GM21381 (cell line): ENCODE data around the gene METTL13.

Experiments
- ATAC-seq: cut with Tn5 transposase; IDR thresholded peaks from one replicate; pipeline ENCODE4 v1.9.1; 2021; ENCODE audit warnings: mild to moderate bottlenecking, moderate library complexity; ENCODE audit not compliant: unreplicated experiment

METTL13 gene, protein sequence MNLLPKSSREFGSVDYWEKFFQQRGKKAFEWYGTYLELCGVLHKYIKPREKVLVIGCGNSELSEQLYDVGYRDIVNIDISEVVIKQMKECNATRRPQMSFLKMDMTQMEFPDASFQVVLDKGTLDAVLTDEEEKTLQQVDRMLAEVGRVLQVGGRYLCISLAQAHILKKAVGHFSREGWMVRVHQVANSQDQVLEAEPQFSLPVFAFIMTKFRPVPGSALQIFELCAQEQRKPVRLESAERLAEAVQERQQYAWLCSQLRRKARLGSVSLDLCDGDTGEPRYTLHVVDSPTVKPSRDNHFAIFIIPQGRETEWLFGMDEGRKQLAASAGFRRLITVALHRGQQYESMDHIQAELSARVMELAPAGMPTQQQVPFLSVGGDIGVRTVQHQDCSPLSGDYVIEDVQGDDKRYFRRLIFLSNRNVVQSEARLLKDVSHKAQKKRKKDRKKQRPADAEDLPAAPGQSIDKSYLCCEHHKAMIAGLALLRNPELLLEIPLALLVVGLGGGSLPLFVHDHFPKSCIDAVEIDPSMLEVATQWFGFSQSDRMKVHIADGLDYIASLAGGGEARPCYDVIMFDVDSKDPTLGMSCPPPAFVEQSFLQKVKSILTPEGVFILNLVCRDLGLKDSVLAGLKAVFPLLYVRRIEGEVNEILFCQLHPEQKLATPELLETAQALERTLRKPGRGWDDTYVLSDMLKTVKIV

DNA sequence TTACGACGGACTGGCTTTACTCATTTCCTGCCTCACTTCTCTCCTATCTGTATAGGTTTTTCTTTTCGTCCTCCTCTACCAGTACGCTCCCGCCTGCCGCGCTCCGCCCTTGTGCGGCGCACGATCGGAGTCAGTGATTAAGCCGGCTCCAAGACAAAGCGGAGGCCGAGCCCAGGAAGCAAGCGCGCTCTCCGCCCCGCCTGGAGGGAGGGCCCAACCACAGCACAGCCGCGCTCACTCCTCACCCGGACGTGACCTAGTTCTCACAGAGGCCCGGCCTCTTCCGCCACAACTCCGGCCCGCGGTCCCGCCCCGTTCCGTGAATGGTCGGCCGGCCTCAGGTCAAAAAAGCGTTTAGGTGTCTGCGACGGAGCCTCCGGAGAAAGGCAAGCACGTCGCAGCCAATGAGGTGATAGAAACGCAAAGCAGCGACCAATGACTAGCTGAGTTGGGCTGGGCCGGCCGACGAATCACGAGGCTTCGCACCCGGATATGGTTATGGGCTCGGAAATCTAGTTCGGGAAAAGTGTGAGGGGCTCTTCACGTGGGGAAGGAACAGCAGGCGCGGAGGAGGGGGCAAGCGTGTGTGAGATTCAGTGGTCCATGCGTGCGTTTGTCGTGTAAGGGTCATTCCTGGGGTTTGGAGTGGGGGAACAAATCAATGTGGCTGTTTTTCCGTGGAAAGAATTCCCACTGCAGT is at the start of gene METTL13:
METTL13 (plus strand) TSS at position 485 of the 700 bp plus-strand sequence. CDS start 308 bp downstream, outside the sequence.
- ATAC-seq: peak; percentile 99

GRCh38 chr1:171736196-171736595 is 45.3 kb upstream of the METTL13 start:
- no peak for ATAC-seq

- ATAC-seq: no peak
These were observed 42.5 kb upstream of the METTL13 start for GRCh38 chr1:171738911-171739310.

- no peak for ATAC-seq
These were observed 41.8 kb upstream of the METTL13 start for GRCh38 chr1:171739656-171740055.

DNA sequence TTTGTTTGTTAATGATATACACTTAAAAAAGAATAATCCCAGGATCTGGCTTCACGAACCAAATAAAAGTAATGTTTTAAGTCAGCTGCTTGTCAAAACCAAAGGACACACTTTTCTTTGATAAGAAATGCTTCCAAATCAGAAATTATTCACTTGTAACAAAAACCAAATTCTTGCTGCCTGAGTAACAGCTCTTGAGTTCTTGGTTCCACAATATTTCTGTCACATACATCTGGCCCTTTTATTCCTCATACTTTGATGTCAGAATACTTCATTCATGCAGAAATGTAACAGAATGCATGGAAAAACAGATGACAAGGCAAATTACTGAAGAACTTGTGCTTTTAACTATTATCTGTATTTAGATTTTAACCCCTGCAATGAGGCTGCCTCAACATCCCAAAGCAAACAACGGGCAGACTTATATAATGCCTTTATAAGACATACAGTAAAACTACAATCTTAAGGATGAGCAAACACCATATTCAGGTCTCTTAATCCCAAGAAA is 41.0 kb upstream of the METTL13 start:
- no peak for ATAC-seq

GRCh38 chr1:171740987-171741871 is 40.2 kb upstream of the METTL13 start:
- ATAC-seq: peak; percentile 26

GRCh38 chr1:171741872-171742576 is 39.4 kb upstream of the METTL13 start, which contains the start of gene VAMP4:
Gene VAMP4, minus strand, starts transcription at chr1:171742065. Its CDS starts 3,651 bp downstream, at chr1:171738414.
- peak; percentile 90 for ATAC-seq

DNA sequence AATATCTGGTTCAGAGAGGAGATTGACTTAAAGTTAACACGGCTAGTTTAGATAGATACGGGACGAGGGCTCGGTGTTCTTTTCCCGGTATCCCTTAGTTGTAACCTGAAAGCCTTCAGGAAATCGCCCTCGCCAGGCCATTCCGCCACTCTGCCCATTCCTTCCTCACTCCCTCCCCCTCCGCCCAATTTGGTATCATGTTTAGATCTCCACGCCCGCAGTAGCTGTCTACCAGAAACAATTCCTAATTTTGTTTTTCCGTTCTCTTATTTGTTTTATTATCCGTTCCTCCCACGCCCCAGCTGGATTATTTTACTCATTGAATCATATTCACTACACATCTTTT is 38.9 kb upstream of the METTL13 start:
- ATAC-seq: peak; percentile 8

GRCh38 chr1:171743081-171743870 is 38.2 kb upstream of the METTL13 start:
- no peak for ATAC-seq

GRCh38 chr1:171744986-171745385 is 36.5 kb upstream of the METTL13 start:
- ATAC-seq: no peak

DNA sequence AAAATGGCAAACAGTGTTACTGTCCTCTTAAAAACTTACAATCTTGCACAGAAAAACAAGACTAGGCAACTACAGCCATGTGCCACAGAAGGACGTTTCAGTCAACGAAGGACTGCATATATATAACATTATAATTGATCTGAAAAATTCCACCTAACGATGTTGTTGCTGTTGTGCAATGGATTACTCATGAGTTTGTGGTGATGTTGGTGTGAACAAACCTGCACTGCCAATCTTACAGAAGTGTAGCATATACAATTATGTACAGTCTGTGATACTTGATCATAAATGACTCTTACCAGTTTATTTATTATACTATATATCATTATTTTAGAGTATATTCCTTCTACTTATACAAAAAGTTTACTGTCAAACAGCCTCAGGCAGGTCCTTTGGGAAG is 32.8 kb upstream of the METTL13 start:
- ATAC-seq: no peak

DNA sequence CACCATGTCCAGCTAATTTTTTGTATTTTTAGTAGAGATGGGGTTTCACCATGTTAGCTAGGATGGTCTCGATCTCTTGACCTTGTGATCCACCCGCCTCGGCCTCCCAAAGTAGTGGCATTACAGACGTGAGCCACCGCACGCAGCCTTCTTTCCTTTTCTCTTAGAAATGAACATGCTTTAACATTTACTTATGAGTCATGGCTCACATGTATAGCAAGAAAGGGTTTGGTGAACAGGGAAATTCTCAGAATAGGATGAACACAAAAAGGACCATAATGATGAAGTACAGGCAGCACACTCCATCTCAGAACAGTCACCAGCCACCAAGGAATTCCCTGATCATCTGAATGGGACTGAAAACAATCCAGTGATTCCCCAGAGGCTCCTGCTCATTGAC is 30.2 kb upstream of the METTL13 start:
- no peak for ATAC-seq

DNA sequence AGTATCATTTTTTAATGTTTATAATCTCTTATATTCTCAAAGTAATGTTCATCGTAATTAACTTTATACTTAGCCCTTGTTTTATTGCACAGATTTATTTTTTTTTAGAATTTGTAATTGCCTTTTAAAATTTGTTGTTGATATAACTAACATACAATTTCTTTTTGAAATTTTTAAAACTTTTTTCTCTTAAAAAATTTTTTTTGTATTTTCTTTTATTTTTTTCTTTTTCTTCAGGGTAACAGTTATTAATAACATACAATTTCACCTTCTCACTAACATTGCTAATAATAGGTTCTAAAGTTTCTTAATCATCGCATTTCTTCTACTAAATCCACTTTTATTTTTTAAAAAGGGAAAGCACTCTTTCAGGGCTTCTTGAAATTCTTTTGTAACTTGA is 28.3 kb upstream of the METTL13 start:
- ATAC-seq: no peak

DNA sequence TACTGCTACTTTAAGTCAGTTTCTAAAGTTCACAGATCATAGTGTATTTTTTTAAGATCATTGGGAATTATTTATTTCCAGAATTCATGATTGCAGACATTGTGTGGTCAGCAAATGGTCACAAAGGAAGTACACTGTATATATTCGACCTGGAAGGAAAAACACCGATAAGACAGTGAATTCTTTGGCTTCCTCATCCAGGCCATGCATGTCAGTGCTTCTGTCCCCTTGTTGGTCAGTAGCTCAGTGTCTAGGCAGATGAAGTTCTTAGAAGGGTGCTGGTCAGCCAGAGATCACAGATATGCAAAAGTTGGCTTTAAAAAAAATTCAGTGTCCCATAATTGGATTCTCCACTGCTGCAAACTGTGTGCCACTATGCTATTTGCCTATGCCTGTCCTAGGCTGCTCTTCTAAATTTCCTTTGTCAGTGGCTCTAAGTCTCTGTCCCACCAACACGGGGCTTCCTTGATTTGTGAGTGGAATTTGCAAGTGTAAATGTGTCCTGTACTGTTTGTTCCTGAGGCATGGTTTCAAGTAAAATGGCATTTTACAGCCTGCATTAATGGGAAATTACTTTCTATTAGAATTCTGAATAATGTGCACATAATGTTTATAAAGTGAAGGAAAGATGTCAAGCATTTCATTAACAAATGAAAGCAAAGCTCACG is 27.6 kb upstream of the METTL13 start:
- ATAC-seq: no peak

GRCh38 chr1:171754353-171754705 is 27.1 kb upstream of the METTL13 start:
- no peak for ATAC-seq

- no peak for ATAC-seq
These were observed 26.5 kb upstream of the METTL13 start for GRCh38 chr1:171754971-171755370.

GRCh38 chr1:171756856-171757255 is 24.6 kb upstream of the METTL13 start:
- ATAC-seq: no peak

DNA sequence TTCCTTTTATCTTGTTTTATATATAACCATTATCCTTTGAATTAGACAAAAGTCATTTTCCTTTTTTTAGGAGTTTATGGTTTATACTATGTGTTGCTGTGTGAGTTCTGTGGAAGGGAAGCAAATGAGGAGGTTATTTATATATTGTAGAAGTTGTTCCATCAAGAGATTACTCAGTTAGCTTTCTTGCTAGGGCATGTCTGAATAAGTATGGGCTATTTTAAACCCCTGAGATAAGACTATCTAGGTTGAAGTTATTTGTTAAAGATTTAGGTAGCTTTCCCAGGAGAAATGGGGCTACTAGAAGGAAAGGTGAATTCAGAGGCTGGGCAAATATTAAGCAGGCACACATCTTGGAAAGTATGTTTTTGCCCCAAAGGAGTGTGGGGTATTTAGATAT is 23.4 kb upstream of the METTL13 start:
- no peak for ATAC-seq

- no peak for ATAC-seq
These were observed 19.3 kb upstream of the METTL13 start for GRCh38 chr1:171762143-171762563.
